Endodermal cell (in vitro differentiated cells): Measurements from ENCODE around the gene CAPN11. TPM values are rescaled to one million over a fixed set of nuclear protein-coding genes. Genes with fewer than 3 reads are reported as not detected.

Source experiments
- DNase-seq: peaks from one replicate; pipeline ENCODE4 v3.0.0-alpha.2; 2017
- H3K27ac ChIP-seq: 2 replicates; pipeline ENCODE4 v1.5.1; 2013; ENCODE audit warnings: mild to moderate bottlenecking, low read depth, low read length, moderate library complexity
- H3K27me3 ChIP-seq: 2 replicates; pipeline ENCODE4 v1.6.1; 2013; ENCODE audit warnings: mild to moderate bottlenecking, low read length, moderate library complexity; ENCODE audit not compliant: insufficient read depth, control insufficient read depth, poor library complexity, severe bottlenecking
- H3K36me3 ChIP-seq: 2 replicates; pipeline ENCODE4 v1.7.0; 2013; ENCODE audit warnings: mild to moderate bottlenecking, low read length, moderate library complexity; ENCODE audit not compliant: control insufficient read depth, insufficient read depth
- H3K4me1 ChIP-seq: one replicate; pipeline ENCODE4 v1.7.0; 2013; ENCODE audit warnings: low read length; ENCODE audit not compliant: control insufficient read depth, insufficient read depth
- H3K4me3 ChIP-seq: 2 replicates; pipeline ENCODE4 v1.5.1; 2013; ENCODE audit warnings: mild to moderate bottlenecking, low read length, moderate library complexity
- H3K9ac ChIP-seq: 2 replicates; pipeline ENCODE4 v1.6.1; 2013; ENCODE audit warnings: mild to moderate bottlenecking, low read length, moderate library complexity; ENCODE audit not compliant: poor library complexity, severe bottlenecking; ENCODE audit errors: extremely low read depth
- H3K9me3 ChIP-seq: 2 replicates; pipeline ENCODE4 v1.6.1; 2013; ENCODE audit warnings: mild to moderate bottlenecking, low read length, moderate library complexity; ENCODE audit not compliant: control insufficient read depth
- H3K27ac Mint-ChIP-seq: 2 replicates; pipeline ENCODE4 v1.8.0; 2020; ENCODE audit warnings: mixed read lengths
- H3K27me3 Mint-ChIP-seq: 2 replicates; pipeline ENCODE4 v1.8.0; 2021; ENCODE audit warnings: mild to moderate bottlenecking, mixed read lengths; ENCODE audit not compliant: insufficient read depth
- H3K36me3 Mint-ChIP-seq: 2 replicates; pipeline ENCODE4 v1.8.0; 2020; ENCODE audit warnings: low read depth, mixed read lengths
- H3K4me1 Mint-ChIP-seq: 2 replicates; pipeline ENCODE4 v1.8.0; 2020; ENCODE audit warnings: mixed read lengths
- H3K4me3 Mint-ChIP-seq: 2 replicates; pipeline ENCODE4 v1.8.0; 2020; ENCODE audit warnings: mild to moderate bottlenecking, moderate library complexity, mixed read lengths
- H3K9me3 Mint-ChIP-seq: 2 replicates; pipeline ENCODE4 v1.8.0; 2020; ENCODE audit warnings: mild to moderate bottlenecking, mixed read lengths
- CTCF ChIP-seq: fragments of 200-600 bp; sonication (generic); conservative IDR thresholded peaks from 2 replicates; pipeline ENCODE4 v1.5.0; 2021; ENCODE audit warnings: antibody characterized with exemption, mild to moderate bottlenecking
- WGBS, 2 experiments: methylation state at CpG; one replicate each; pipeline versions ENCODE4 v1.1.5 to v1.1.7; 2013; ENCODE audit warnings: missing lambda C conversion rate in 2 of 2, mixed read lengths in 1 of 2; ENCODE audit not compliant: insufficient coverage in 1 of 2, insufficient read length in 1 of 2; 5-methylcytosine and 5-hydroxymethylcytosine counted together
- long read RNA-seq, 4 experiments: library from polyadenylated mRNA in 2 of 4; library from RNA in 1 of 4; library from capped mRNA in 1 of 4; stranded (forward) in 3 of 4; unstranded in 1 of 4; transcript quantifications; one replicate each; pipeline ENCODE4 v2.0.0, GENCODE V29; 2020 to 2021; ENCODE audit warnings: inconsistent platforms in 1 of 4
- polyA plus RNA-seq, 2 experiments: library from polyadenylated mRNA; stranded (reverse); fragments of 50-300 nt; gene quantifications; one replicate each; pipeline ENCODE4 v1.2.3, GENCODE V29; 2013
- total RNA-seq, 2 donors: library from RNA; stranded (reverse); fragmentation: NEBNext Ultra II Directional in 1 of 2; extraction: Animal tissue kit (Norgen Biotek cat#: 25700) in 1 of 2; gene quantifications; 2 replicates in 1 of 2; 3 replicates in 1 of 2; pipeline ENCODE4 v1.2.1, GENCODE V29; 2021

The CAPN11 gene
- total RNA-seq = 1 to 10 TPM in 1 of 2 donors, under 1 TPM in 1; 0.53 to 1.2 TPM
- 0.18 TPM for polyA plus RNA-seq (2013, experiment 1 of 2)
- polyA plus RNA-seq (2013, experiment 2 of 2) = 0.17 TPM
- long read RNA-seq, experiment 1 = 0 reads
- long read RNA-seq, experiment 2, partial matches to known transcripts = 0 of 2 reads
- long read RNA-seq, experiment 2, other reads (novel, unspliced or antisense) = 2 of 2 reads
- long read RNA-seq, experiment 3, partial matches to known transcripts = 0 of 3 reads
- long read RNA-seq, experiment 3, other reads (novel, unspliced or antisense) = 3 of 3 reads
- long read RNA-seq, experiment 4 = 0 reads

- Histone ChIP-seq H3K4me1 (no peaks in the 10 kb centered on the region), H3K27me3 (no peaks in the 10 kb centered on the region), H3K9me3 (no peaks in the 10 kb centered on the region), H3K27ac (no peak within 1 kb of the TSS), H3K36me3 (peaks cover 5% of the 10 kb centered on the region), H3K4me3 (no peak within 1 kb of the TSS), H3K9ac (no peak within 1 kb of the TSS)
- Mint-ChIP-seq H3K36me3 (peaks cover 2% of the 10 kb centered on the region), H3K27me3 (peaks cover 2% of the 10 kb centered on the region), H3K27ac (no peak within 1 kb of the TSS), H3K4me3 (no peak within 1 kb of the TSS), H3K4me1 (peaks cover 17% of the 10 kb centered on the region), H3K9me3 (no peaks in the 10 kb centered on the region)
- DNase-seq = no peak
- no peak for TF ChIP-seq CTCF
- WGBS, 2 experiments = 64 to 83% methylated on average over 2 to 5 of the region's 5 CpGs
Observed at GRCh38 chr6:44158770-44159228, at the start of gene CAPN11. Gene CAPN11 (plus strand): TSS chr6:44158820. CDS start chr6:44158849, 29 bp downstream.

GRCh38 chr6:44109212-44109611 lies 49.4 kb upstream of the CAPN11 start:
- WGBS, 2 experiments = 95 to 96% methylated on average over 10 of the region's 10 CpGs
- no peak overlapping the region for H3K27ac ChIP-seq
- H3K4me3 ChIP-seq = no peak overlapping the region
- peaks cover 88% of the 10 kb centered on the region for H3K36me3 ChIP-seq
- H3K4me1 ChIP-seq = no peaks in the 10 kb centered on the region
- Mint-ChIP-seq H3K27ac (no peak overlapping the region), H3K4me3 (no peak overlapping the region), H3K36me3 (peaks cover 84% of the 10 kb centered on the region), H3K4me1 (no peaks in the 10 kb centered on the region), H3K9me3 (no peaks in the 10 kb centered on the region), H3K27me3 (no peaks in the 10 kb centered on the region)
- H3K9ac ChIP-seq = no peak overlapping the region
- DNase-seq = no peak
- TF ChIP-seq CTCF = no peak
- H3K9me3 ChIP-seq = no peaks in the 10 kb centered on the region
- H3K27me3 ChIP-seq = no peaks in the 10 kb centered on the region

- no peak overlapping the region for H3K27ac ChIP-seq
- Mint-ChIP-seq H3K36me3 (peaks cover 78% of the 10 kb centered on the region), H3K27me3 (no peaks in the 10 kb centered on the region), H3K4me1 (no peaks in the 10 kb centered on the region), H3K4me3 (no peak overlapping the region), H3K9me3 (no peaks in the 10 kb centered on the region), H3K27ac (peak overlapping the region; percentile 49)
- no peak for DNase-seq
- no peaks in the 10 kb centered on the region for H3K9me3 ChIP-seq
- H3K4me1 ChIP-seq = no peaks in the 10 kb centered on the region
- WGBS, 2 experiments = 92 to 98% methylated on average over 6 of the region's 6 CpGs
- H3K27me3 ChIP-seq = no peaks in the 10 kb centered on the region
- TF ChIP-seq CTCF = no peak
- H3K4me3 ChIP-seq = no peak overlapping the region
- peaks cover 89% of the 10 kb centered on the region for H3K36me3 ChIP-seq
- H3K9ac ChIP-seq = no peak overlapping the region
Observed at GRCh38 chr6:44110005-44110676, 48.5 kb upstream of the CAPN11 start.
